DMS53 (cell line): ENCODE data around the gene NSUN5.
"Not testable (repeated sequence)": the region's sequence is repeated elsewhere in the genome, so short reads cannot be mapped to it uniquely, and the experiment has no call there.

Experiments
- DNase-seq: peaks from one replicate; lab custom pipeline; 2025; lab: John Stamatoyannopoulos, UW

Gene NSUN5

DNA sequence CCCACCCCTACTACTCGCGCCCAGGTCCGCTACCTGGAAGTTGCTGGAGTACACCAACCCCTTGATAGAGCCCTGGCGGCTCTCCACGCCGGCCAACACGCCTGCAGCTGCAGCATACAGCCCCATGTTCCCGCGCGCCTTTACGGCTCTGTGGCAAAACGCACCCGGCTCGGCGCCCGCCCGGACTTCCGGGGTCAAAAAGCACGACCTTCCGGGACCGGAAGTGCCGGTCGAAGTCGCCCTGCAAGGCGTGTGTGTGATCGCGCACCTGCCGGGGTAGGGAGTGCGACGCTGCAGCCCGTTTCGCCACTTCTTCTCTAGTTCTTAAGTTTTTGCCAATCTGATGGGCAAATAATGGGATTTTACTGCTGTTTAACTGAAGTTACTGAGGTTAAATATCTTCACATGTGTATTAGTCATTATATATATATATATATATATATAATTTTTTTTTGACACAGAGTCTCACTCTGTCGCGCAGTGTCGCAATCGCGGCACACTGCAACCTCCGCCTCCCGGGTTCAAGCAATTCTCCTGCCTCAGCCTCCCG, at the start of gene NSUN5:
NSUN5 (minus strand) TSS at position 162 of the 550 bp plus-strand sequence; CDS start at position 126, 36 bp downstream.
- peak; percentile 99 for DNase-seq

DNA sequence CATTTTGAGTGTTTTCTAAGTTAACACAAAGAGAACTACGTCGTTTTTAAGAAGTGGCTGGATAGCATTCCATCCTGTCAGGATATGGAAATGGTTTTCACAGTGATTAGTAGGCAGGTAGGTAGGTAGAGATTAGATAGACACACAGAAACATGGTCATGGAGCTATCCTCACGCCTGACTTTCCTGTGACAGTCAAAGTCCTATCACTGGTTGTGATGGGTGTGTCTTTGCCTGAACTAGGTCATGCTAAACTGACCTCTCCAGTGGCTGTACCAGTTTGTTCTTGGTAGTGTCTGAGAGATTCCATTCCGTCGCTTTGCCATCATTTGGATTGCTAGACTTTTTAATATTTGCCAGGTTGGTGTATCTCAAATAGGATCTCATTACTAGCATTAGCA, 47.5 kb upstream of the NSUN5 start:
- DNase-seq: peak; percentile 20

DNA sequence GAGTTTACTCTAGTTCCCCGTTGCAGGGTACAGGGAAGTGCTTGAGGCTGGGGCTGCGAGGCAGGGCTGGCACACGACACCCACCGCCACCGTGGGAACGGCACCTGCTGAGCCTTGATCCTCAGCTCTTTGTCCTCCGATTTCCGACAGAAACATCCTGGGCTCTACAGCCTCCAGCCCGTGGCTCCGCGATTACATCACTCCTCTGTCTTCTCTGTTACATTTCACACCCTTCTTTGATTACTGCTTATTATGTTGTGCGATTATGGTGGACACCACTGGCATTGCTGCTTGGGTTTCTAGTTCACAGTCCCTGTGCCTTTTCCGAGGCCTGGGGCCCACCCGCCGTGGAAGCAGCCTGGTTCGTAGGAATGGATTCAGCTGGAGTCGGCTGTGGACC, 46.2 kb upstream of the NSUN5 start:
- DNase-seq: no peak

DNA sequence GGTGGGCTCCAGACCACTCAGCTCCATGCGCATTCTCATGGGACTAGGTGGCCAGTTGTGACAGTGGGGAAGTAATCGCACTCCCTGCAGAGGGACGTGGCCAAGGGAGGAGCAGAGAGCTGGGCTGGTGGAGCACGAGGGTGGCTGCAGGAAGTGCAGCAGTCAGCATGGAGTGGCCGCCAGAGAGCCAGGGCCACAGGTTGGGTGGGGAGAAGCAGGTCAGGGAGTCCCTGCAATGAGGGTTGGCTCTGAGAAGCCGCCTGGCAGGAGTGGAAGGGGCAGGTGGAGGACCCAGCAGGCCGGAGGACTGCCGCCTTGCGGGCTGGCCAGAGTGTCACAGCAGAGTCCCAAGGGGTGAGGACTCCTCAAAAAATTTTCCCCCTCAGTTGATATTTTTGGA, 45.6 kb upstream of the NSUN5 start:
- DNase-seq: no peak

DNA sequence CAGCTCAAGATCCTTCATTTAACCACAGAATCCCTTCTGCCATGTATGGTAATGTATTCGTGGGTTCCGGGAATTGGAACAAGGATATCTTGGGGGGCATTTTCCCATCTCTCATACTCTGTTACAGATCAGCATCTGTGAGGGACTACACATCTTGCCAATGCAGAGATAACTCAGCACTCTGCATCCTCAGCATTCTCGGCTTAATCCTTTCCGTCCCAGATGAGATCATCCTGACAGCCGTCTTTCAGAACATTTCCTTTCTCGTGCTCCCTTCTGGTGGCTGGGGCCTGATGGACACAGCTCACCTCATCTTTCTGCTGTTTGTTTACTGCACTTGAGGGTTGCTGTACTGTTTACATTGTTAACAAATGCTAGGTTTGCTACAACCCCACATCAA, 44.6 kb upstream of the NSUN5 start:
- DNase-seq: peak; percentile 98

DNA sequence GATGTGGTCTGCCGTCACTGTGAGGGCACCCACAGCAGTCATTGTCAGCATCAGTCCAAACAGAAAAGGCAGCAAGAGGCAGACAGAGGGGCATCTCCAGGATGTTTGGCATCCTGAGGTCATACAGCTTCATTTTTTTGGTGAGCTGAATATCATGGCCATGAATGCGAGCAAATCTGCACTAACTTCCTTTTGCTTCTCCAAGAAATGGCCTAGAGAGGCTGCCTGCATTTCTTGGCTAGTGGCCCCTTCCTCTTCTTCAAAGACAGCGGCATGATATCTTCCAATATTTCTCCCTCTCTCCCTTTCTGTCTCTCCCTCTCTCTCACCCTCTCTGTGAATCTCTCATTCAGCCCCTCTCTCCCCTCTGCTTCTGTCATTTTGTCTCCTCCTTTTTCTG, 44.2 kb upstream of the NSUN5 start:
- no peak for DNase-seq

DNA sequence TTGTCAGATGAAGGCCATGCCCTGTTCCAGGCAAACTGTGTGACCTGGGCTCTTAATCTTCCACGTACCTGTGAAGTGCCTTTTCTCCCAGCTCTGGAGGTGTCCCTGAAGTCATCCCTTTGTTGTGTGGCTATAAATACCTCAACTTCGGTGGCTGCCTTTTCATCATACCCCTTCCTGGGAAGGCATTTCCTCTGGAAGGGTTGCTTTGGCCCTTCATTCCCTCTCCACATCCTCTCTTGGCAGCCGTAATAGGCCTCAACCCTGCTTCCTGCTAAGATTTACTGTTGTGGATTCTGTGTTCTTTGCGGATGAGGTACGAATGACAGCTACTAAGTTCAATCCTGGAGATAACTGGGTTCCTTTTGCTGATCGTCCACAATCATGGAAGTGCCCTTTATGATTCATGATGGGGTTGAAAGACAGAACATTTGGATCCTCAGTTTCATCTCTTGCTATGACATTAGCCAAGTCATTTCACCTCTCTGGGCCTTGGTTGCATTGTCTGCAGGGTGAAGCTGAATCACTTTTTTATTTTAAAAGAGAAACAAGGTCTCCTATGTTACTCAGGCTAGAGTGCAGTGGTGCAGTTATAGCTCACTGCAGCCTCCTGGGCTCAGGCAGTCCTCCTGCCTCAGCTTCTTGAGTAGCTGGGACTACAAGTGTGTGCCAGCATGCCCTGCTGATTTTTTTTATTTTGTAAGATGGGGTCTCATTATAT, 43.0 kb upstream of the NSUN5 start:
- no peak for DNase-seq

DNA sequence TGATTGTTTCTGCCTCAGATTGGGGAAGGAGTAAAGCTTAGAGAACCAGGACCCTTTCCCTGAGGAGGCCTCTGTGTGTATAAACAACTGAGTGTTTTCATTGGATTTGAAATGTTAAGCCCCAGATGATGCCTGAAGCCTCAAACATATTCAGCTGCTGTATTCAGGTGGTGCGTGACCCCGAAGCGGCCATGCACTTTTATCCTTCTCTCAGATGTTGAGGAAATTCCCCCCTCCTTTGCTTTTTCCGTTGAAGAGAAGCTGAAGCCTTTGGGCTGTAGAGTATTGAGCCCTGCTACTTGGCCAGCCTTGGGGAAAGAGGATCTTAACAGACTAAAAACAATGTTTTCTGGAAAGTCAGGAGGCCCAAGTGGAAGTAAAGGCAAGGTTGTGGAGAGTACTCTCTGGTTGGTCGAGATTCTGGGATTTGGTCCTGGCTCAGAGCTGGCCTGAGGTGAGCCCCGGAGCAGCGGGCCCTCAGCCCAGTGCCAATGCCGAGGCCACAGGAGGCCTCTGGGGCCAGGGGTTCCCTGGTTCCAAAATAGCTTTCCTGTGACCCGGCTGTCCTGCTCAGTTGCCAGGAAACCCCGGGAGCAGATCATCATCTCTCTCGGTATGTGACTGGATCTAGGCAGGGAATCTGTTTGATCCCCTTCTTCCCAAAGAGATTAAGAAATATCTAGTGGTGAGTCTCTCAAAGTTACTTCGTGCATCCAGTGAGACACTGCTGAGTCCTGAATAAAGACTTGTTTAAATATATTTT, 41.9 kb upstream of the NSUN5 start:
- no peak for DNase-seq

DNA sequence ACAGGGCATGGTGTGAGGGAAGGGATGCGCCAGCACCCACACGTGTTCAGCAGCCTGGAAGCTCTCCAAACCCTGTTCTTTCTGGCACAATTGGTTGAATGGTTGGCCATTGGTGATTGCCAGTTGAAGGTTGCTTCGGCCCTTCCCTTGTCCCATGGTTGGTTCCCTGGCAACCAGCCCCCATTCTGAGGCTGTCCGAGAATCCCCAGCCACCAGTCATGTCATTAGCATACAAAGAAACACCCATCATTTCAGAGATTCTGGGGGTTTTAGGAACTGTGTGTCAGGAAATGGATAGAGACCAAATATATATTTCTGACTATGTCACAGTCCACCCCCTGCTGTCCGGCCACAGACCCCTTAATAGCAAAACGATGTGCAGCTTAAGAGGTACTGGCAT, 41.1 kb upstream of the NSUN5 start:
- no peak for DNase-seq

DNA sequence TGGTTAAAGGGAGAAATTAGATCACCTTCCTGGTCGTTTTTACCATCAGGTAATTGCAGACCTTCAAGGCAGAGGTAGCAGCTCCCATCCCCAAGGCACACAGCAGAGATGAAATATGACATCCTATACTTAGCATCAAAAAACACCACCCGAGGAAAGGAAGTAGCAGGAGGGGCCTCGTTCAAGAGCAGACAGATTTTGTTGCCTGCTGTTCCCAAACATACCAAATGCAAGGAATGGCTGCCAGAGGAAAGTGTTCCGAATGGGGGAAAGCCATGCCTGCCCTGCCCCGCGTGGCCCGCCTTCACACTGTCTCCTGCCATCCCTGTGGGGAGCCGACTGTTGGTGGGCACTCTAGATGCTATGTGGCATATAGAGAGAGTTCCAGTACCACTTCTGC, 37.3 kb upstream of the NSUN5 start:
- DNase-seq: no peak

DNA sequence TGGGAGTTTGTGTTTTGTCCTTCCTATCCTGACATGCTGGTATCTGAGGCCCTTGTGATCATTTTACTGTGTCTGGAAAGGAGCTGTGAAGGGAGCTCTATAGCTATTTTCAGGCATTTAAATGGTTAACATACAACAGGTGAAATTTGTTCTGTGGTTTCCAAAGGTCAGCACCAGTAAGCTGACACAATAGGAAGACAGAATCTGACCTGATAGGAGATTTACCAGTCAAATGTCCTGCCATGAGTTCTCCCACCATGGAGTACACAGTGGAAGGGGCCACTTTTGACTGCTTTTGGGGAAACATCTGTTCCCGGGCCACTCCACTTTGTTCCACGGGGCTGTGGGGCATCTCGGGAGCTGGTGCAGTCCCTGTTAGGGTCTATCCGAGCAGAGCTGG, 36.9 kb upstream of the NSUN5 start:
- DNase-seq: no peak

DNA sequence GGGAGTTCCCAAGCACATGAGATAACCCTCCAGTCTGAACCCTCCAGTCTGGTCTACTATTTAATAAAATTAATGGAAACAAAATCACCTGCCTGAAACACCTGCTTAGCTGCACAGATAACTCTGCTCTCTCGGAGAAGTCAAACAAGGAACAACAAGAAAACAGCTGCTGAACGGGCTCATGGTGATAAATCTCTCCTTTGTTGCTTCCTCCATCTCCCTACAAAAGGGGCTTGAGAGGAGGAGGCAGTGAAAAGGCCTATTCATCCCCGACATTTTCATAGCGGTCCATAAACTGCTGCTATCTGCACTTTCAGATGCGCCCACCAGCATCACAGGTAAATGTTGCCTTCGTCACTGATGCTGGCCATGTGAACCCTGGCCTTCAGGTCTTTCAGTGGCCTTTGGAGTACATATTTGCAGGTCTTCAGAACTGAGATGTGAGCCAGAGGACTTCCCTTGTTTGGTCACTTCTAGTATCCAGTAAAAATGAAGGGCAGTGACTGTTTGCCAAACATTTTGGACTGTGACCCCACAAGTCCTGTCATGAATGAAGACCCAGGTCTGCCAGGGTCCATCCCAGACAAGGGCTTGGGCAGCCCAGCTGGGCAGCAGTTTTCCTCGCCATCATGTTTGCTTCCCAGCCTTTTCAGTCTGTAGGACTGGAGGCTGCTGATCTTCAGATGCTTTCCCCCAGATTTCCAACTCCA, 35.2 kb upstream of the NSUN5 start:
- DNase-seq: no peak

DNA sequence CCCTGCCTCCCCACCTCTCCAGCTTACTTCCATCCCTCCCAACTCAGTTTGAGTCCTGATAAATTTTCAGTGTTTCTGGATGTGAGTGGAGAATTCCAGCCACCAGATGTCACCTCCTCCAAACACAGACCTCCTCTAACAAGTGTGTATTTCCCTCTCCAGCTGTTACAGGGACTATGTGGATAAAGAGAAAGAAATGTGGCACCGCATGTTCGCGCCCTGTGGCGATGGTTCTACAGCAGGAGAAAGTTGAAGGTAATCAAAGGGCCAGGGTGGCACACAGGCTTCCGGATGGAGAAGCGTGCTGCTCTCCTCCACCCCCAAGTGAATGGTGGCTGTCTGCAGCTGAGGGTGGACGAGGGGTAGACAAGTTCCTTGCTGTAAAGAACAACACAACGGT, 34.0 kb upstream of the NSUN5 start:
- DNase-seq: peak; percentile 81

DNA sequence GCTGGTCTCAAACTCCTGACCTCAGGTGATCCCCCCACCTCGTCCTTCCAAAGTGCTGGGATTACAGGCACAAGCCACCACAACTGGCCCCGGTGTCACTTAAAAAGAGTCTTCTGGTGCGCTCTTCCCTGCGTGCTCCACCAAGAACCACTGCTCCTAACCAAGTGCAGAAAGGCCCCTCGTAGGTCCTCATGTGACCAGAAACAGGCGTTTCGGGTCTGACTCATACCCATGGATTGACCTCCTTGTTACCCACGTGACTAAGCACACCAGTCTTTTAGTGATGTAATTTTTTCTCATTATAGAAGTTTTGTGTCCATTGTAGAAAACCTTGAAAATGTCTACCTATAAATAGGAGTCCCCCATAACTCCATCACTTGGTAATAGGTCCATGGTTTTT, 33.3 kb upstream of the NSUN5 start:
- DNase-seq: peak; percentile 55

DNA sequence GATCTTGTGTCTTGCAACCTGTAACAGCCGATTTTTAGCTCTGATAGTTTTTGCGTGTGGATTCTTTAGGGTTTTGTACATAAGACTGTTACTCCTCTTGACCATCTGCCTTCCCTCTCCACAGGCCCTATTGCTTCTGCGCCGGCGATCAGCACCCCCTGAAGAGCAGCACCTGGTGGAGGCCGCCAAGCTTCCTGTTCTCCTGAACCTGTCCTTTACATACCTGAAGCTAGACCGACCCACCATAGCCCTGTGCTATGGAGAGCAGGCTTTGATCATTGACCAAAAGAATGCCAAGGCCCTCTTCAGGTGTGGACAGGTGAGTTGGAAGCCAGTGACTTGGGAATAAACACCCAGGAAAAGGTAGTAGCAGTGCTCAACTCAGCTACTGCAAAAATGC, 31.9 kb upstream of the NSUN5 start:
- no peak for DNase-seq

DNA sequence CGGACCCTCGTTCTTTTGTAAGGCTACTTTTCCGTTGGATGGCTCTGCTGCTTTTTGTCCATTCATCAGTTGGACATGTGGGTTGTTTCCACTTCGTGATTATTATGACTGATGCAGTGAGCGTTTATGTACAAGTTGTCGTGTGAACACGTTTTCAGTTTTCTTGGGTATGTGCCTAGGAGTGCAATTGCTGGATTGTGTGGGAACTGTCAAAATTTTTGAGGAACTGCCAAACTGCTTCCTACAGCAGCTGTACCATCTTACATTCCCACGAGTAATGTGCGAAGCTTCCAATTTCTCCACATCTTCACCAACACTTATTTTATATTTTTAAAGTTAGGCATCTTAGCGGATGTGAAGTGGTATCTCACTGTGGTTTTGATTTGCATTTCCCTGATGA, 29.7 kb upstream of the NSUN5 start:
- no peak for DNase-seq

DNA sequence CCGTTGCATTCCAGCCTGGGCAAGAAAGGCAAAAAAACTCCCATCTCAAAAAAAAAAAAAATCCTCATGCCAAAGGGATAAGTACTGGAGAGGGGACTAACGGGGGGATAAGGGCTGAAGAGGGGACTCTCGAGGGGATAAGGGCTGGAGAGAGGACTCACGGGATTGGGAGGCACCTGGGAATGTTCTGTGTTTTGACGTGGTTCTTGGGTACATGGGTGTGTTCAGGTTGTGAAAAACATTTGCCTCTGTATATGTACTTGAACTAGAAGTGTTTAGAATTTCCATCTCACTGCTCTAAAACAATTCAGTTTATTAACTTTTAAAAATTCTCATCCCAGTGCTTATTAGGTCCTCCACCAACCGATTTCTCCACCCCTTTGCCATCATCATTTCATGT, 23.8 kb upstream of the NSUN5 start:
- DNase-seq: no peak

DNA sequence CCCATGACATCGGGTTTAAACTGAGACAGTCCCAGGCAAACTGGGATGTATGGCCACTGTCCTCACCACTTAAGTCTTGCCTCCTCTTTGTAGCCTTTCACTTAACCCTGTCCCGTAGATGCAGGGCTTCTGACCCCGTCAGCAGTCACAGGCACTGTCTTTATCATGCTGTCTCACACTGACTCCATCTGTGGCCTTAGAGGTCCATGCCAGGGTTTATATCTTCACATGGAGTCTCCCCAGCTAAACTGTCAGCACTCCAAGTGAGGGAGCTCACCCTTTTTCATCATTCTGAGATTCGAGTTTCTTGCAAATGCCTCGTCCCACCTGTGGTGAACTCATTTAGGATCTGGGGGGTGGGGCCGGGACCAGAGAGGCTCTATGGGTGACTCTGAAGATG, 22.1 kb upstream of the NSUN5 start:
- no peak for DNase-seq

DNA sequence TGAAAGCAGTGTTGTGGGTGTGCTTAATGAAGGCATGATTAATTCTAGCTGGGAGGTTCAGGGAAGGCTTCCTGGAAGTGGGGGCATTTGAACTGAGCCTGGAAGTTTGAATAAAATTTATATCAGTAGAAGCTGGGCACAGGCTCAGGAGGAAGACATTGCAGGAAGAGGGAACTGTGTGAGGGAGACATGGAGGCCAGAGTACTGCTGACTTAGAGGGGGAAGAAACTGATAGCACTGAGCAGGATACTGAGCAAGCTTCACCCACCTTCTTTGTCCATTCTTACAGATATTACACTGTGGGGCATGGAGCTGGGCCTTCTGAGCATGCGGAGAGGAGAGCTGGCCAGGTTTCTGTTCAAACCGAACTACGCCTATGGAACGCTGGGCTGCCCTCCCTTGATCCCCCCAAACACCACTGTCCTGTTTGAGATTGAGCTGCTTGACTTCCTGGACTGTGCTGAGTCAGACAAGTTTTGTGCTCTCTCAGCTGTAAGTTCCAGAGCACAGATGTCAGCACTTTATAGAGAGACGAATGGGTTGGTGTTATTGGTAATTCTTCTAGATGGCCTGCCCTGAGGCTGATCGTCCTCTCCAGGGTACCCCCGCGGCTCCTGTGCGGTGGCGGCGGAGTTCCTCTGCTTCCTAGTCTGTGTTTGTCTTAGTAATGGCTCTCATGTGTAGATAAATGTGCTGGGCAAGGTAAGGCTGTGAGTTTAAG, 21.4 kb upstream of the NSUN5 start:
- DNase-seq: no peak

DNA sequence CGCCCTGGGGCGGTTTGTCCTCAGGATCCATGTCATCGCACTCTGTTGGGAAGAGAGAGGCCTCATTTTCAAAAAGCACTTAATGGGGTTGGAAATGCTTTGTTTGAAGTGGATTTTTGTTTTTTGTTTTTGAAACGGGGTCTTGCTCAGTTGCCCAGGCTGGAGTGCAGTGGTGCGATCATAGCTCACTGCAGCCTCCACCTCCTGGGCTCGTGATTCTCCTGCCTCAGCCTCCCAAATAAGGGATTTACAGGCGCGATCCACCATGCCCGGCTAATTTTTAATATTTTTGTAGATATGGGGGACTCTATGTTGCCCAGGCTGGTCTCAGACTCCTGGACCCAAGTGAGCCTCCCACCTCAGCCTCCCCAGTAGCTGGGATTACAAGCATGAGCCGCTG, 20.1 kb upstream of the NSUN5 start:
- DNase-seq: no peak

DNA sequence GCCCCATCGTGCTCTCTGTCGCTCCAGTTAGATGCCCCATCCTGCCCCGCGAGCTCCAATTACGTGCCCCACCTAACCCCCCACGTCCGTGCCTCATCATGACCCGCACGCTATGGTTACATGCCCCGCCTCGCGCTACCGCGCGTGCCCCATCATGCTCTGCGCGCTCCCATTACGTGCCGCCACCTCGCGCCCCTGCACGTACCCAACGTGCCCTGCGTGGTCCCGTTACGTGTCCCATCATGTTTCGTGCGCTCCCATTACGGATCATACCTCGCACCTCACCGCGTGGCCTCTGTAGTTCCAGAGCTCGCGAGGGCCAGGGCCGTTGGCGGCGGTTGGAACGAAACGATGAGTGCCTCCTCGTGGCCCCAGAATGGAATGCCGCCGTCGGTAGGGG, 19.3 kb upstream of the NSUN5 start, which contains the start of the genes FKBP6 and TRIM50:
FKBP6 (plus strand) TSS at position 240 of the 400 bp plus-strand sequence. CDS start 268 bp downstream, outside the sequence.
TRIM50 (minus strand) TSS at position 161 of the 400 bp plus-strand sequence. CDS start 3,295 bp downstream, outside the sequence.
- not testable (repeated sequence) for DNase-seq

DNA sequence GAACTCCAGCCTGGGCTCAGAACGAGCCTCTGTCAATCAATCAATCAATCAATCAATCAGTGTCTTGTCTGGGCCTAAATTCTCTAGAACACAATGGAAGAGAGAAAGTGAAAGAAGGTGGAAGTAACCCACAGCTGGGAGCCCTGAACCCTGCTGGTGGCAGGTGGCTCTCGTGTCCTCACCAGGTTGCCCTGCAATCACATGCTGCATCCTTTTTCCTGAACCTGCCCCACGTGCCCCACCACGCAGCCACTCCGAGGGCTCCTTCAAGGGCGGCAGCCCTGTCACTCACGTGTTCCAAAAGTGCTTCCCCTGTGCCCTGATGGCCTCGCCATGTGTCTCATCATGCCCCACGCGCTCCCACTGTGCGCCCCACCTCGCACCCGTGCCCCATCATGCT, 18.8 kb upstream of the NSUN5 start:
- DNase-seq: not testable (repeated sequence)
